Umbilical cord (tissue), 2 donors: ENCODE measurements around the gene UPK3BL1. TPM values are rescaled to one million over a fixed set of nuclear protein-coding genes. Genes with fewer than 3 reads are reported as not detected.
A peak's percentile ranks its signal among the peaks of the same experiment; 100 is the strongest.
"Not testable (repeated sequence)": the region's sequence is repeated elsewhere in the genome, so short reads cannot be mapped to it uniquely, and the experiment has no call there.

Source experiments
- DNase-seq: peaks from one replicate; pipeline ENCODE4 v3.0.0-alpha.2; 2015; ENCODE audit warnings: low spot score
- total RNA-seq: library from RNA; depleted of rRNA; stranded (reverse); fragments of >200 nt; gene quantifications from one replicate; pipeline ENCODE4 v1.2.3, GENCODE V29; 2014; ENCODE audit warnings: low replicate concordance; ENCODE audit not compliant: insufficient read depth

The UPK3BL1 gene, protein sequence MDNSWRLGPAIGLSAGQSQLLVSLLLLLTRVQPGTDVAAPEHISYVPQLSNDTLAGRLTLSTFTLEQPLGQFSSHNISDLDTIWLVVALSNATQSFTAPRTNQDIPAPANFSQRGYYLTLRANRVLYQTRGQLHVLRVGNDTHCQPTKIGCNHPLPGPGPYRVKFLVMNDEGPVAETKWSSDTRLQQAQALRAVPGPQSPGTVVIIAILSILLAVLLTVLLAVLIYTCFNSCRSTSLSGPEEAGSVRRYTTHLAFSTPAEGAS
- 142 TPM for total RNA-seq

DNA sequence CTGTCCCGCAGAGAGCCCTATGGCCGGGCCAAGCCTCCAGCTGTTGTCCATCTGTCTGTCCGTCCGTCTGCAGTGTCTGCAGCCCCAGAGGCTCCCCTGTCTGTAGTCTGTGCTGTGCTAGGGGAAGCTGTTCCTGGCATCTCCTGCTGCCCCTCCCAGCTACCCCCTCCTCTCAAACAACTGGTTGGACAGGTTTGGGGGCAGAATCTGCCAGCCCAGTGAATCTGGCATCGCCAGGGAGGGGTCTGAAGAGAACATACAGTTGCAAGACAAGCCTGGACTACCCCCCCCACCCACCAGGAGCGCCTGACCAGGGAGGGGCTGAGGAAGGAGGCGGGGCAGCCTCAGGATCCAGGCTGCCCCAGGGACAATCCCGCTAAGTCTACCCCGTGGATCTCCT is at the start of gene UPK3BL1:
Gene UPK3BL1 (minus strand): TSS at position 101 of the 400 bp plus-strand sequence. CDS start 50 bp downstream, at position 51.
- not testable (repeated sequence) for DNase-seq

DNA sequence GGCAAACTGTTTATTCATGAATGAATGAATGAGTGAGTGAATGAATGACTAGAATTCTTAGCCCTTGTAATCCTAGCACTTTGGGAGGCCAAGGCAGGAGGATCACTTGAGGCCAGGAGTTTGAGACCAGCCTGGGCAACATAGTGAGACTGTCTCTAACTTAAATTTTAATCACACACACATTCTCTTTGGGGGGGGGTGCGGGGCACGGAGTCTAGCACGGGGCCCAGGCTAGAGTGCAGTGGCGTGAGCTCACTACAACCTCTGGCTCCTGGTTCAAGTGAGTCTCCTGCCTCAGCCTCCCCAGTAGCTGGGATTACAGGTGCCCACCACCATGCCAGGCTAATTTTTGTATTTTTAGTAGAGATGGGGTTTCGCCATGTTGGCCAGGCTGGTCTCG is 48.0 kb upstream of the UPK3BL1 start:
- DNase-seq: not testable (repeated sequence)

GRCh38 chr7:102689436-102690282 is 47.1 kb upstream of the UPK3BL1 start:
- DNase-seq: not testable (repeated sequence)

- DNase-seq: not testable (repeated sequence)
Measured at GRCh38 chr7:102688299-102689036, 45.9 kb upstream of the UPK3BL1 start.

GRCh38 chr7:102682560-102682959 is 40.0 kb upstream of the UPK3BL1 start:
- DNase-seq: not testable (repeated sequence)

DNA sequence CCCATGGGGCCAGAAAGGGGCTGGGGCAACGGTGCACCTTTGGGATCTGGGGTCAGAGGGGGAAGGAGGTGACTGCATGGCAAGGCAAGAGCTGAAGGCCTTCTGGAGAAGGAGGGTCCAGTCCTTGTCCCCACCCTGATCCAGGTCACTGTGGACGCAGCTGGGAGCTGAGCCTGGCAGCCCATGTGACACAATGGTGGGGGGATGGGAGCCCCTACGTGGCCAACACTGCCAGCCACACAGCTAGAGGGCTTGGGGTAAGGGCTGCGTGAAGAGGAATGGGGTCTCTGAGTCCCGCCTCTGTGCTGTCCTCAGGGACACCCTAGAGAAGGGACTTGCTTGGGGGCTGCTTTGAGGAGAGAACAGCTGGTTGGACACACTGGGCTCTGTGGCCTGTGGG is 38.2 kb upstream of the UPK3BL1 start:
- not testable (repeated sequence) for DNase-seq

DNA sequence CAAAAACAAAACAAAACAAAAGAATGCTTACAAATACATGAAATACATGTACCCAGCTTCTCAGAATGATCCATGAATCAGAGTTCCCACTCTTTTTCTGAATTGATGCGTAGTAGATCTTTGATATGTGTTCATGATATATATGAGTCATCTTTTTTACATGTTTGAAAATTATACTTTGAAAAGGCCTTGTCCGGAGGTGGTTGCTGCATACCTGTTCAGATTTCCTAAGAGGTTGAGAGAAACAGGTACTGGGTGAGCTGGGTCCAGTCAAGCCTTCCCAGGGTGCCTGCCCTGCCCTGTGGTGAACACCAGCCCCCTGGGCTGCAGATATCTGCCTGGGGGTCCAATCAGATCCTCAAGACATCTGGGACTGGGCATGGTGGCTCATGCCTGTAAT is 33.0 kb upstream of the UPK3BL1 start:
- DNase-seq: not testable (repeated sequence)

DNA sequence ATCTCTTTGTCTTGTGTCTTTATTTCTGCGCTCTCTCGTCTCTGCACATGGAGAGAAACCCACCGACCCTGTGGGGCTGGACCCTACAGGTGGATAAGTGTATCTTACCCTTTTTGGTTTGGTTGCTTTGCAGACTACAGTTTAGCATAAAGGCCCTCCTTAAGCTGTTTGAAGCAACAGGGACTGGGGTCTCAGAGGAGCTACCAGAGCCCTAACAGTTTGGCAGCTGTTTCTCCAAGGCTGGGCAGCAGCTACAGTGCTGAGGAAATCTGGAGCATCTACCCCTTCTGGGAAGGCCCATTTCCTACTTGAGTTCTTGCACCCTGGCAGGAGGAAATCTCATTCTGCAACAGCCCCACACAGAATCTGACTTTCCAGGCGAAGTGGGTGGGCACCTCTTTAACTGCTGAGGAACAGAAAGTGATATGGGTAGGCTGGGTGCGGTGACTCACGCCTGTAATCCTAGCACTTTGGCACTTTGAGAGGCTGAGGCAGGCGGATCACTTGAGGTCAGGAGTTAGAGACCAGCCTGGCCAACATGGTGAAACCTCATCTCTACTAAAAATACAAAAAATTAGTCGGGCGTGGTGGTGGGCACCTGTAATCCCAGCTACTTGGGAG is 31.0 kb upstream of the UPK3BL1 start:
- DNase-seq: not testable (repeated sequence)

- not testable (repeated sequence) for DNase-seq
Measured at GRCh38 chr7:102671956-102672307, 29.3 kb upstream of the UPK3BL1 start.

GRCh38 chr7:102671166-102671955 is 28.8 kb upstream of the UPK3BL1 start, which contains the start of gene POLR2J2:
POLR2J2 (minus strand) TSS chr7:102671663; CDS start chr7:102671601, 62 bp downstream.
- peak; percentile 93 for DNase-seq

DNA sequence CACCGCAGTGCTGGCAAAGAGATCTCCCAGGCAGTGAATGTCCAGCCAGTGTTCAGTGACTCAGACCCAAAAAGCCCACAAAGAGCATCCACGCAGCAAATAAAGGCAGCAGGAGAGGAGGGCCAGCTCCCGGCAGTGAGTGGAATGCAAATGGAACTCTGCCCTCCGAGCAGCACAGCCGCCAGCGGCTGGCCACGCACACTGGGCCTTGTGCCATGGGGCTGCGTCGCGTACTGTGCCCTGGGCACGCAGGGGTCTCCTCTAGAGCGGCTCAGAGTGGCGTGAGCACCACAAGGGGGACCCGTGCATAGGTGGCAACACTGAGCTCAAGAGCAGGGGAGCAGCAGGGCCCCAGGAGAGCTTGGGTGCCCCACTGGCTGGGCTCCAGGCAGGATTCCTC is 24.9 kb upstream of the UPK3BL1 start:
- DNase-seq: not testable (repeated sequence)

DNA sequence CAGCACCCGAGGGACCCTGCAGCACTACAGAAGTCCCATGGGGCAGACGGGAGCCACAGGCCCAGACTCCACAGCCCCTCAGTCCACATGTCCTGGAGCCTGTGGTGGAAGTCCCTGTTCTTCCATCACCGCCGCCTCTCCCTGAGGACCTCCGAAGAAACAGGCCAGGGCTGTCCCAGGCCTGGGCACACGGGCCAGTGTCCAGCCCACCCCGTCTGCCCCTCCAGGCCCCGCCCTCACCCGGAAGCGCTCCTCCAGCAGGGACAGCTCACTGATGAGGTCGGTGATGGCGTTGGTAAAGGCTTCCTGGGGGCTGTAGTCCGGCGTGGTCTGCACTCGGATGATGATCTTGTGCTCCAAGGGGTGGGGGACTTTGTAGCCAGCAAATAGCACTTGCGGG is 24.3 kb upstream of the UPK3BL1 start:
- not testable (repeated sequence) for DNase-seq

- DNase-seq: not testable (repeated sequence)
Measured at GRCh38 chr7:102664765-102665164, 22.2 kb upstream of the UPK3BL1 start.

DNA sequence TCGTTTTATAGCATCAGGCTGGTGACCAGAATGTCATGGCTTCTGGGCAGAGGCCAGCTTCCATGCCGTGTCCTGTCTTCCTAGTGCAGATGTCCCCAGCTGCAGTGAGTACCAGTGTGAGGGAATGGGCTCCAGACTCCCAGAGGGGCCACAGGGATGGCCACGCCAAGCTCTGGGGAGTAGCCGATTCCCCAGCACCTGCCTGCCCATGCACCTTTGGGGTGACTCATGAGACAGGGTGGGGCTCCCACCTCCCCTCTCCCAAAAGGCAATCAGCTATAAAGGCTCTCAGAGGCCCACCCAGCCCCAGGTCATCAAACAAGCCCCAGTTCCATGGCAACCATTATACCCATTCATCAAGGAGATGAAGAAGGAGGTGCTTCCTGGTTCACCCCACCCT is 7.3 kb upstream of the UPK3BL1 start, which contains the start of gene SPDYE2B:
Gene SPDYE2B (plus strand): TSS at position 396 of the 400 bp plus-strand sequence. CDS start 2,030 bp downstream, outside the sequence.
- DNase-seq: not testable (repeated sequence)

GRCh38 chr7:102647813-102648212 is 5.2 kb upstream of the UPK3BL1 start:
- DNase-seq: not testable (repeated sequence)

GRCh38 chr7:102643404-102643803 is 813 bp upstream of the UPK3BL1 start:
- DNase-seq: not testable (repeated sequence)

- DNase-seq: peak; percentile 0
Measured at GRCh38 chr7:102638848-102639247, 3.7 kb downstream of the UPK3BL1 start.

GRCh38 chr7:102636956-102637355 is 5.6 kb downstream of the UPK3BL1 start:
- DNase-seq: not testable (repeated sequence)

GRCh38 chr7:102635354-102635753 is 7.2 kb downstream of the UPK3BL1 start:
- not testable (repeated sequence) for DNase-seq

GRCh38 chr7:102634299-102634698 is 8.3 kb downstream of the UPK3BL1 start:
- not testable (repeated sequence) for DNase-seq
